GM12891 (cell line): ENCODE results near the gene CA5A.

Experiments used
- POLR2A ChIP-seq: IDR thresholded peaks from 2 replicates; pipeline ENCODE4 v1.6.1; 2011; ENCODE audit warnings: low read depth, low read length, control low read depth
- POLR2AphosphoS5 ChIP-seq: IDR thresholded peaks from 2 replicates; pipeline ENCODE4 v1.6.1; 2011; ENCODE audit warnings: low read depth, low read length, control low read depth
- POU2F2 ChIP-seq: IDR thresholded peaks from 2 replicates; pipeline ENCODE4 v1.6.1; 2011; ENCODE audit warnings: low read depth, mild to moderate bottlenecking, control low read depth, low read length, moderate library complexity
- TAF1 ChIP-seq: IDR thresholded peaks from 2 replicates; pipeline ENCODE4 v1.6.1; 2011; ENCODE audit warnings: low read depth, low read length, control low read depth

GRCh38 chr16:87922250-87922871 lies 14.0 kb downstream of the CA5A start:
- TF ChIP-seq POU2F2 (no peak), TAF1 (no peak), POLR2AphosphoS5 (no peak), POLR2A (no peak)
